NOMO-1 (cell line): ENCODE data around the gene SPRR3.
A peak's percentile ranks its signal among the peaks of the same experiment; 100 is the strongest.

Experiments
- DNase-seq, 2 experiments: peaks; one replicate each; lab custom pipeline; 2025; ENCODE audit not compliant: unreplicated experiment in 2 of 2; lab: John Stamatoyannopoulos, UW

Gene SPRR3

DNA sequence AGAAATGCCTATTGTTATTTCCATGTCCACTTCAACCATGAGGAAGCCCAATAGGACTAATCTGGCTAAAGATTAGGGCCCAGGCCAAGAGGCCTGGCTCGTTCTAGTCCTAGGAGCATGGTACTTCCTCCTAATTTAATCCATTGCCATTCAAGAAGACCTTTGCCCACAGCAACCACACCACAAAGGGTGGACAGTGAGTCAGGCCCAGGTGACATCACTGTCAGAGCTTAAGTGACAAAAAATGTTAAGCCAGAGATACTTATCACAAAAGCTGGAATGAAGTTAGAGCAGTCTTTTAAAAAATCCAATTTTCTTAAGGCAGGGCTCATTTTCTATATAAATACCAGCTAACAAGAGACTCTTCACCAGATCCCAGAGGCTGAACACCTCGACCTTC, at the start of gene SPRR3:
SPRR3 (plus strand) TSS at position 368 of the 400 bp plus-strand sequence. CDS start 1,272 bp downstream, outside the sequence.
- no peak for DNase-seq

DNA sequence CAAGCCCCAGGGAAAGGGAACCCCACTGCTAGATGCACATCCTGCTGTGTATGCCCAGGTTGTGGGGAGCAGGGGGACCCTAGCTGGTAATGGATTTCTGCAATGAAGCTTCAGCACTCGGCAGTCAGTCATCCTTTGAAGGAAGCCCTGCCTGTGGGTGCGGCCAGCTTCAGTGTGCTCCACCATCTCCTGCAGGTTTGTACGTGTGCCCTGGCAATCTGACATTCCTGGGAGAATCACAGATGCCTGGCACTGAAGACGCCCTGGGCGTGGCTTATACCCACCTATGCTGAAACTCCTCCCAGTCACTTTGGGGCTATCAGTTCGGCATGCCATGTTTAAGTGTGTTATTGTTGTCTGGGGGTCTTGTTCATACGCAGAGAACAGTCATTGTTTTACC, 47.8 kb upstream of the SPRR3 start:
- no peak for DNase-seq

DNA sequence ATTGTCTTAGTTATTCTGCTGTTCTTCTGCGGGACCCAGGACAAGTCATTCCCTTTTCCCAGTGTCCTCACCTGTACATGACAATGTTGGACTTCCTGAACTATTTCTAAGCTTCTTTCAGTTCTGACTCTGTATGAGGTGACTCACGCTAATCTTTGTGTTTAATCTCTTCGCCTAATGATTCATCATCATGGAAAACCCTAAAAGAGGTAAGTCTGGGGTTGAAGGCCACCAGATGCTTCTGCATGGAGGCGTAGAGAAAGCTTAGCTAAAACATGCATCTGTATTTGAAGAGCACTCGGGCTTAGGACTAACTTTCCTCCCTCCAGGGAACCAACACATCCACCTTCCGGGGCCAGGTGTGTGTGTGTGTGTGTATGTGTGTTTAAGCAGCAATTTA, 47.1 kb upstream of the SPRR3 start:
- DNase-seq = no peak

DNA sequence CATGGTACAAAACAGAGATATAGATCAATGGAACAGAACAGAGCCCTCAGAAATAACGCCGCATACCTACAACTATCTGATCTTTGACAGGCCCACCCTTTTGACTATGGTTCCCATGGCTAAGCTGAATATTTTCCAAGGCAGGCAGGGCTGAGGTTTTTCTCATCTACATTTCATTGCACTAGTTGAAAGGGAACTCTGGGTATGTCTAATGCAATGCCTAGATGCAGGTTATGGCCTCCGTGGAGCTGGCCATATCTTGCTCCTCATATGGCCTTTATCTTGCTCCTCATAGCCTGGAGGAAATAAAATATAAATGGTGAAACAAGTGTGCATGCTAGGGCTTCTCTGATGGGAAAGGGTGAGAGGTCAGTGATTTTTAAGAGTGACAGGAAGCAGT, 44.0 kb upstream of the SPRR3 start:
- DNase-seq = no peak

DNA sequence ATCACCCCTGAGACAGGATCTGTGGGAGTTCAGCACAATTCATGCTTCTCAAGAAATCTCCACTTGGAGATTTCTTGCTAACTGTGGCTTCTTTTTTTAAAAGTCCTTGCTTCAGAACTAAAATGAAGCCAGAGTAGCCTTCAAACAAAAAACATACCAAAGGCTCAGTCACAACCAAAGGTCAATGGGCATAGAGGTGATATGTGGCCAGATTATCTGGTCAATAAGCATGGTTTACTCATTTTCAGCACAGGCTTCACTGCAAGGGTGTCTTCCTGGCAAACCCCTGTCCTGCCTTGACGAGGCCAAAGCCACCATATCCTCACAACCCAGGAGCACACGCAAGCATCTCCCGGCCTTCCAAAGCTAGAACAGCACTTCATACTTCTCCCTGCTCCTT, 42.3 kb upstream of the SPRR3 start:
- DNase-seq = no peak

GRCh38 chr1:152959801-152960451, 41.6 kb upstream of the SPRR3 start:
- DNase-seq = no peak

GRCh38 chr1:152960452-152961044, 41.0 kb upstream of the SPRR3 start:
- peak; percentile 12 to 25 for DNase-seq

GRCh38 chr1:152961226-152961891, 40.2 kb upstream of the SPRR3 start:
- no peak for DNase-seq

DNA sequence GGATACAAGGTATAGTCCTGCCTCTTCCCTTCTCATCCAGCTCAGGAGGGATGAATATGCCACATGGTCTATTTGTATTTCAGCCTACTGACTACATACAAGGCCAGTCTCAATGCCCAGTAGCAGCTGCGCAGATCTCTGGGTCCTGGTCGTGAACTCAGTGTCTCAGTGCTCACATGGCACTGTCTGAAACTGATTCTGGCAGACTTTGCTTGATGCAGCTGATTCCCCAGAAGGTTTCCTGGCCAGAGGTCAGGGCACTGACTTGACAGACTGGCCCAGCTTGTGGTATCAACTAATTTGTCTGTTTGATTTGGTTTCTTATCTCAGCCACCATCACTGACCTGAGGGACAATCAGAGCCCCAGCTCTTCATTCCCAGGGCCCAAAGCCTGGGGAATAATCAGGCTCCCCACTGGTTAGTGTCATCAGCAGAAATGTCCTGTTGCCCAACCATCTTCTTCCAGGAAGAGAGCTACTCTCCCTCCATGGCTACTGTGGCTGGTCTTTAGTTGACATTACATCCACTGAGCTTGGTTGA, 38.6 kb upstream of the SPRR3 start:
- no peak for DNase-seq

GRCh38 chr1:152964536-152964935, 37.0 kb upstream of the SPRR3 start:
- DNase-seq = no peak

- no peak for DNase-seq
Observed at GRCh38 chr1:152965853-152966252, 35.7 kb upstream of the SPRR3 start.

- DNase-seq = no peak
Observed at GRCh38 chr1:152967201-152967600, 34.3 kb upstream of the SPRR3 start.

DNA sequence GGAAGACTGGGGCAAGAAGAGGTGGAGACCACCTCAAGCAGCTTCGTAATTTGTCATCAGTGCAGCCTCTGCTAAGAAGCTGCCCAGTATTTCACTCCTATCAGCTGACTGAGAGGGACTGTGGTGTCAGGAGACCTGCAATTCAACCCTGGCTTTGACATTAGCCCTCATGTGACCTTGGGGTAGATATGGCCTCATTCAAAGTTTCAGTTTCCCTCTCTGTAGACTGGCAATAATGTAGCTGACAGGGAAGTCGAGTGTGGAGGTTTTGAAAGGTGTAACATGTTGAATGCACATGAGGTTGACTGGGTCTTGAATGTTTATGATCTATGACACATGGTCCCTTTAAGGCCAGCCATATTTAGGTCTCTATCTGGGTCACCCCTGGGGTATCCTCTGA, 33.3 kb upstream of the SPRR3 start:
- DNase-seq = peak; percentile 1 to 29

DNA sequence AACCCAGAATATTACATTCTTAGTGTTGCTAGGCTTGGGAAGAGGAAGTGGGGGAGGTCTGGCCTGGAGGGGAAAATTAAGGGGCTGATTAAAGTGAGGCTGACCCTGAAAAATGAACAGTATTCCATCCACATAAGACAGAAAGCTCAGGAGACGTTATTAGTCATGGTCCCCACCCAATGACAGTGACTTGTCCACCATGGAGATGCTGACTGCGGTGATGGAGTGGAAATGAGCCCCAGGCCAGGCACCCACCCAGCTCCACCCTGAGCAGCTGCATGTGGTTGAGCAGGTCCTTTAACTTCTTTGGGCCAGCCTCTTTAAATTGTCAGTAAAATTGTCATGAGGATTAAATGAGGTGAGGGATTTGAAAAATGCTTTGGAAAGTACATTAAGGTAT, 32.5 kb upstream of the SPRR3 start:
- no peak for DNase-seq

GRCh38 chr1:152970495-152970894, 31.1 kb upstream of the SPRR3 start, which contains the start of gene SPRR4:
Gene SPRR4 (plus strand): TSS chr1:152970648. CDS start chr1:152971891, 1,243 bp downstream.
- peak; percentile 6 to 13 for DNase-seq

DNA sequence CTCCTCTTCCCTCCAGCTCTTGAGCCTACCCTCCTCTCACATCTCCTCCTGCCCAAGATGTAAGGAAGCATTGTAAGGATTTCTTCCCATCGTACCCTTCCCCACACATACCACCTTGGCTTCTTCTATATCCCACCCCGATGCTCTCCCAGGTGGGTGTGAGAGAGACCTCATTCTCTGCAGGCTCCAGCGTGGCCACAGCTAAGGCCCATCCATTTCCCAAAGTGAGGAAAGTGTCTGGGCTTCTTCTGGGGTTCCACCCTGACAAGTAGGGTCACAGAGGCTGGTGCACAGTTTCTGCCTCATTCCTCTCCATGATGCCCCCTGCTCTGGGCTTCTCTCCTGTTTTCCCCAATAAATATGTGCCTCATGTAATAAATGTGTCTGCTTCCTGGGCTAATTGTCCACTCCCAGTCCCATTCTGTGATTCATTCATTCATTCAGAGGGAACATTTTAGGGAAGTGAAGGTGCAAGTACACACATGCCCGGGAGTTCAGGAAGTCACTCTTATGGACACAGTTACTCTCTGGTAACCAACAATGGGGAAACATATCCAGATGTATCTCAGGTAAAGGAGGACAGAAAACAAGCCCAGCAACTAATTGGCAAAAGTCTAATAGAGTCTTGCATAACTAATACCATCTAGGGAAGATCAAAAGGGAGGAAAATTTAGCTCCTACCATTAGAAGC, 29.2 kb upstream of the SPRR3 start:
- DNase-seq = no peak

- no peak for DNase-seq
Observed at GRCh38 chr1:152976688-152977087, 24.9 kb upstream of the SPRR3 start.

DNA sequence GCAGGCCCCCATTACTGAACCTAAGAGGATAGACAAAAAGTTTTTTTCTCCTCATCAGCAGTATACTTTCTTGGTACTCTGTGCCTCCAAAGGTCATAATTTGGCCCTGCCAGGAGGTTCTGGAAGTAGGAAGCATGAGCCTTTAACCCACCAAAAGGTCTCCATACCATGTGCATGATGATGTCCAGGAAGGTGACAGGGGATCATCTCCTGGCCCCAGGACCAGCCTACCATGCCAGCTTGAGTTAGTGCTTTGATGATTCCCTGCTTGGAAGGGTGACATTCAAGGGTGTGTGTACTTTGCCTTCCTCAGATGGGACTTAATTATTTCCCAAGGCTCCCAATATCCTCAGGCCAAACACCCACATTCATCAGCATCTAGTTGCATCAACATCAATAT, 23.9 kb upstream of the SPRR3 start:
- DNase-seq = no peak

DNA sequence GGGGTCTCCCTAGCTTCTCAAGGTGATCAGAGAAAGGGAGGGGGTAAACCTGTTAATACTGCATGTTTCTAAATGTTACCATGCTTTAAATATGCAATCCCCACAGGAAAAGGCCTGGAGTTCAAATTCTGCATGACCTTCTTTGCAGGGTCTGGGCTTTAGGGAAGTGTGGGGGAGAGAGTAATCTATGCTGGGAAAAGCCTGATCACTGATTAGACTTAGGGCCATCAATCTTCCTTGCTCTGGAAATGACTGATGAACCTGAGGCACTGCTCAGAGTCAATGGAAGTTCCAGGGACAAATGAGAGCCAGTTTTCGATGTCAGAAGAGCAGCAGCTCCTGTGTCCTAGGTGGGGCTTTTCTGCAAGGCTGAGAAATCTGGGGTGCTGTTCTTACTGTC, 20.9 kb upstream of the SPRR3 start:
- DNase-seq = no peak

DNA sequence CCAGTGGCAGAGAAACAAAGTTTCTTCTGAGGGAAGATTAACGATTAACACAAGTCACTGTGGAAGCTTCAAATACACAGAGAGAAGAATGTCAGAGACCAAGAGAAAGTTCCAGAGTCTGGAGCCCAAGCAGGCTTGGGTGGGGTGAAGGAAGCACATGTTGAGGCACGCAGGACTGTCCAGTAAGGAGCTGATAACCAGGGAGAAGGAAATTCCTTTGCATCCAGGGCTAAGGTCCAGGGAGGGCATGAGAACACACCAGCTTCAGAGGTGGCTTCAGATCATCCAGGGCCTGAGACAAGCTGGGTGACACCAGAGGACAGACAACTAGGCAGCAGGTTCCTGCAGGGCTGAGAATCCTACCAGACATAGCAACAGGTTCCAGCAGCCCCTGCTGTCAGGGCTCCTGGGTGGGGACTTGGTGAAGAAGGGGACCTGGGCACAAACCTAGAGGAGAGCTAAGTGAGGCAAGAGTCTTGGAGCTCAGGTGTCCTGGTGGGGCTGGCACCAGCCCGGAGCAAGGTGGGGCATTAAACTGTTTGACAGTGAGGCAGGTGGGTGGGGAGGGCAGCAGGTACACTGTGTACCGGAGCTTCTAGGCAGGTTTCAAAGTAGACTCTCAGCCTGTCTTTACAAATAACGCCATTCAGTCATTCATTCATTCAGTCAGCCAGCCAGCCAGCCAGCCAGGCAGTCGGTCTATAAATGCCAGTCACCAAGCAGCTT, 20.2 kb upstream of the SPRR3 start:
- DNase-seq = no peak

DNA sequence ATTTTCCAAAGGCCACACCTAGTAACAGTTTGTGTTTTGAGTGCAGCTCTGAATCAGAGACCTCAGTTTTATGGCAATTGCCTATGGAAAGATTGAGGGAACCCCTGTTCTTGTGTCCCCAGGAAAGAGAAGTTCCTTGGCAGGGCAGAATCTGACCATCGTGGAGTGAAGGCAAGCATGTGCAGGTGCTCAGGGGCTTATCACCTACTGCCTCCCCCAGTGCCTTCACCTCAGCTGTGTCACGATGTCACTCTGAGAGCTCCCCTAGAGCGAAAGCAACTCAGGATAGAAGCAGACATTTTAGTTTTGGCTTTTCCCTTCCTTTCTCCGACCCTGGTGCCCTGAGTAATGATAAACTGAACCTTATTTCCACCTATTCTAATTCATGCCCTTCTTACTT, 19.5 kb upstream of the SPRR3 start:
- DNase-seq = no peak
